ENCODE measurements around the gene MYO9A.

MYO9A gene

GRCh38 chr15:71812966-71813722 lies 304.8 kb downstream of the MYO9A start:
- no peak for TF ChIP-seq CTCF (IDR thresholded peaks at IDR 0.05; ENCODE audit: control insufficient read depth, insufficient read depth, low read depth, low read length, missing control alignments)
- H3K4me3 ChIP-seq (ENCODE audit: control insufficient read depth, low read depth, low read length) = no peak overlapping the region
- DNase-seq (ENCODE audit: low read depth) = no peak

GRCh38 chr15:71811752-71812735 lies 305.9 kb downstream of the MYO9A start:
- no peak for TF ChIP-seq CTCF (IDR thresholded peaks at IDR 0.05; ENCODE audit: control insufficient read depth, insufficient read depth, low read depth, low read length, missing control alignments)
- no peak for DNase-seq (ENCODE audit: low read depth)
- no peak overlapping the region for H3K4me3 ChIP-seq (ENCODE audit: control insufficient read depth, low read depth, low read length)

DNA sequence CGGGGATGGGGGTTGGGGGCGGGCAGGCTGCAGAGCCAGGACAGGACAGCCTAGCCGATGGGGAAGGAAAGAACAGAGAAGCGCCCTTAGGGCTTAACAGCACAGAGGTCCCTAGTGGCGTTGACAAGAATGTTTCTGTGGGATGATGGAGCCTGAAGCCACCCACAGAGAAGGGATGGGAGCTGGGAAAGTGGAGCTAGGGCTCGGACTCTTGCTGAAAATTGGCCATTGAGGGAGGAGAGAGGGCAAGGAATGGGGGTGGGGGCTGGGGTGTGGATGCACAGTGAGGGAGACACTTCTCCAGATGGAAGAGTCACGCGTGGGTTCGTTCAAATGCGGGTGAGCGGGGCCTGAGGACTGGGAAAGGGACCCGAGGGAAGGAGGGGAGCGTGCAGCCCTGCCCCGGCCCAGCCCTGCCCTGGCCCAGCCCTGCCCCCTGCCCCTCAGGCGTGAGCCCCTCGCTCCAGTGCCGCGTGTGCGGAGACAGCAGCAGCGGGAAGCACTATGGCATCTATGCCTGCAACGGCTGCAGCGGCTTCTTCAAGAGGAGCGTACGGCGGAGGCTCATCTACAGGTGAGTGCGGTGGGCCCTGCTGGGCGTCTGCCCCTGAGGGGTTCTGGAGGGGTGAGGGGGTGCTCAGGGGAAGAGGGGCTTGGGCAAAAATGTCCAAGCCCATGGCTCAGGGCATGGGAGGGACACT lies 306.8 kb downstream of the MYO9A start:
- no peak for DNase-seq (ENCODE audit: low read depth)
- H3K4me3 ChIP-seq (ENCODE audit: control insufficient read depth, low read depth, low read length) = no peak overlapping the region
- no peak for TF ChIP-seq CTCF (IDR thresholded peaks at IDR 0.05; ENCODE audit: control insufficient read depth, insufficient read depth, low read depth, low read length, missing control alignments)

- no peak for DNase-seq (ENCODE audit: low read depth)
- no peak for TF ChIP-seq CTCF (IDR thresholded peaks at IDR 0.05; ENCODE audit: control insufficient read depth, insufficient read depth, low read depth, low read length, missing control alignments)
- no peak within 1 kb of the TSS for H3K4me3 ChIP-seq (ENCODE audit: control insufficient read depth, low read depth, low read length)
These were observed 307.5 kb downstream of the MYO9A start, which contains the start of gene NR2E3 for GRCh38 chr15:71810256-71811035. Gene NR2E3, plus strand, starts transcription at chr15:71810554. Its CDS starts 190 bp downstream, at chr15:71810744.

DNA sequence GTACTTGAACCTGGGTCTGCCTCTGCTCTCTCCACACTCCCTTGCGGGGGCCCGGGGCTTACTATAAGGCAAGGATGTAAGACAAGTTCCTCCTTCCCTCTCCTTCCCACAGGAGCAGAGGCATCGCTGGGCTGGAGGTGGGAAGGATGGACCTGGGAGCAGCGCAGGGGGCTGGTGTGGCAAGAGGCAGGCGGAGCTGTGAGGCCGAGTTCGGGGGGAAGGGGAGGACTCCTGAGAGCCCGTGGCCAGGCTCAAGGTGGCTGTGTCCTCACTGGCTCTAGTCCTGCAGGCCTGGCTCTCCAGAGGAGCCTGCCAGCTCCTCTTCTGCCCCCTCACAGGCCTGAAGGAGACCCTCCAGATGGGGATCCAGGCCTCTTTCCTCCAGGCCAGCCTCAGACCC lies 308.6 kb downstream of the MYO9A start:
- DNase-seq (ENCODE audit: low read depth) = no peak
- no peak for TF ChIP-seq CTCF (IDR thresholded peaks at IDR 0.05; ENCODE audit: control insufficient read depth, insufficient read depth, low read depth, low read length, missing control alignments)
- no peak overlapping the region for H3K4me3 ChIP-seq (ENCODE audit: control insufficient read depth, low read depth, low read length)
